GM21576 (cell line): ENCODE results near the gene SUV39H2.
"Not testable (repeated sequence)": the region's sequence is repeated elsewhere in the genome, so short reads cannot be mapped to it uniquely, and the experiment has no call there.

Source experiments
- ATAC-seq: cut with Tn5 transposase; IDR thresholded peaks from one replicate; pipeline ENCODE4 v1.9.1; 2021; ENCODE audit warnings: mild to moderate bottlenecking, moderate library complexity; ENCODE audit not compliant: unreplicated experiment

The SUV39H2 gene

GRCh38 chr10:14878266-14879123, at the start of gene SUV39H2:
Gene SUV39H2 (plus strand): TSS chr10:14878866. CDS start chr10:14878889, 23 bp downstream.
- peak; percentile 86 for ATAC-seq

- ATAC-seq, result no peak
These were observed 45.6 kb upstream of the SUV39H2 start for GRCh38 chr10:14833106-14833505.

- no peak for ATAC-seq
These were observed 42.5 kb upstream of the SUV39H2 start for GRCh38 chr10:14836208-14836607.

DNA sequence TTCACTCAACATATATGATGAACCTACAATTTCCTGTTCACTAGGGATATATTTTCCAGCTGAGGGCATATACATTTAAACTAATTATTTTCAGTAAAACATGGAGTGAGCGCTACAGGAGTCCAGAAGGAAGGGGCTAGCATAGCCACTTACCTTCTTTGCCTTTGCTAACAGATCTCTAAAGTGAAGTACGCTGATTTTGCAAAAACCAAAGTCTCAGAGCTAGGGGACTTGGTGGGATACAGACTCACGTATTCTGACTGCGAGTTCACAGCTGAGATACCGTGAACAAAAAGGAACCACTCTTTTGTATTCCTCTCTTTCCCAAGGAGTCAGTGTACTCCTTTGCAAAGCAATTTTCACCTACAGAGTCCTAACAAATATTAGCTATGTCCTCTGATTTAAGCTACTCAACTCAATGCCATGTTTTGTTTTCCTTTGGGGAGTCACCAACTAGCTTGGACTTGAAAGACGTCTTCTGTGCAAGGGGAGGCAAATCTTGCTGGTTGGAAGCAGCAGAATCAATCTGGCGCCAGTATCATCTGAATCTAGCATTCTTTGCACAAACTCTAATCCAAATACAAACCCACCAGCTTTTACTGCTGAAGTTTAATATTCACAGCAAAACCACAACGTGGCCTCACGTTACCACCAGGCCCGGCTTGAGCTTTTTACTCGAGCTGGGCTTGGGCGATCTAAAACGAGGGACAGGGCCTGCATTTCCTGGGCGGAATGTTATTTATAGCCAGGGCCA, 41.5 kb upstream of the SUV39H2 start:
- ATAC-seq, result no peak

DNA sequence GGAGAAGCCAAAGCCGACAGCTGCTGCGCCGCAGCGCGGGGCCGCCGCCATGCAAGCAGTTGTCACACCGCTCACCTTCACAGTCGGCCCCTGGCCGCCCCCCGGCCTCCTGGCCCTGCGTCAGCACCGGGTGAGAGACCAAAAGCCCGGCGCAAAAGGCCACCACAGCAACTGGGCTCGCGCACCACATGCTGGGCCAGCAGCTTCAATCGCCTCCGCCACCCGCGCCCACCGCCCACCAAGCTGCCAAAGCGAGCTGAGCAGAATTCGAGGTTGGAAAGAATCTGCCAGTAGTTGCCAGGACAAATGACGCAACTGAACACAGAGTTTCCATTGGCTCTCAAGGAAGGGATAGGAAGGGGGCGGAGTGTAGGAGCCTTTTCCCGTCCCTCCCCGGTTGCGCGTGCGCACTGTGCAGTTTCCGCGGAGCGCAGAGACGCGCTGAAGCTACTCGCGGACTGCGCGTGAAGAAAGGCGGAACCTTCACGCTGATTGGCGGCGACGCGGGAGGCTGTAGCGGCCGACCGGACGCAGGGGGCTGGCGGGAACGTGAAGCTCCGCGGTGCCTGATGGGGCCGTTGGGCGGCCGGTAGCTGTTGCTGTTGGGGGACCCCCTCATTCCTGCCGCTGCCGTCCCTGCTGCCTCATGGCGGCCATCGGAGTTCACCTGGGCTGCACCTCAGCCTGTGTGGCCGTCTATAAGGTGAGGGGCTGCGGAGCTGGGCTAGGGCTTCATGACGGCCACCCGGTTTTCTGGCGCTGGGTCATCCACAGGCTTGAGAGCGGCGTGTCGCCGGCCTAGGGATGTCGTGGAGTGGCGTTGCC, 40.7 kb upstream of the SUV39H2 start, which contains the start of the genes CDNF, HSPA14 and MSANTD7:
Gene CDNF, minus strand, starts transcription at position 281 of the 825 bp plus-strand sequence. Its CDS starts 91 bp downstream, at position 190.
Gene HSPA14, plus strand, starts transcription at position 550 of the 825 bp plus-strand sequence. Its CDS starts 97 bp downstream, at position 647.
Gene MSANTD7, plus strand, starts transcription at position 550 of the 825 bp plus-strand sequence. CDS start 3,979 bp downstream, outside the sequence.
- peak; percentile 92 for ATAC-seq

- ATAC-seq, result peak; percentile 4
These were observed 39.9 kb upstream of the SUV39H2 start for GRCh38 chr10:14838582-14839304.

DNA sequence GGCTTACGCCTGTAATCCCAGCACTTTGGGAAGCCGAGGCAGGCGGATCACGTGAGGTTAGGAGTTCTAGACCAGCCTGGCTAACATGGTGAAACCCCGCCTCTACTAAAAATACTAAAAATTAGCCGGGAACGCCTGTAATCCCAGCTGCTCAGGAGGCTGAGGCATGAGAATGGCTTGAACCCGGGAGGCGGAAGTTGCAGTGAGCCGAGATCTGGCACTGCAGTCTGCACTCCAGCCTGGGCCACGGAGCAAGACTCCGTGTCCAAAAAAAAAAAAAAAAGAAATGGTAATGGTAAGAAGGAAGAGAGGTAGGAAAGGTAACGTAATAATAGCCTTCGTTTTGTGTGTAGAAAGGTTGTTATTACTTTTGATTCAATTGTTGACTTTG, 39.4 kb upstream of the SUV39H2 start:
- ATAC-seq, result no peak

DNA sequence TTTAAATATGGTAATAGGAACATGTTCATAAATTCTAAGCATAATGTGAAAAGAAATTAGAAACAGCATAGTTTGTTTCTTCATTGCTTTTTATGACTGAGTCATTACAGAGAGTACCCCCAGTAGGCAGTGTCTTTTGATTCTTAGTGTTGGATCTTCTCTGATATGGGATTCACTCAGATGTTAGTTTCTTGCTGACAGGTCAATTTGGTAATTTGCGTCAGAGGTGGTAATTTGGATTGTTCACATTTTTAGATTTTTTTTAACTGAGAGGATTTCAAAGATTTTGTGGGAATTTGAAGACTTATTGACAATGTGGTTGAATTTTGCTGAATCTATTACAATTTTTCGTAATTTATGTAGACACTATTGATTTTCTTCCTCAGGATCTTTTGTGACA, 38.5 kb upstream of the SUV39H2 start:
- no peak for ATAC-seq

DNA sequence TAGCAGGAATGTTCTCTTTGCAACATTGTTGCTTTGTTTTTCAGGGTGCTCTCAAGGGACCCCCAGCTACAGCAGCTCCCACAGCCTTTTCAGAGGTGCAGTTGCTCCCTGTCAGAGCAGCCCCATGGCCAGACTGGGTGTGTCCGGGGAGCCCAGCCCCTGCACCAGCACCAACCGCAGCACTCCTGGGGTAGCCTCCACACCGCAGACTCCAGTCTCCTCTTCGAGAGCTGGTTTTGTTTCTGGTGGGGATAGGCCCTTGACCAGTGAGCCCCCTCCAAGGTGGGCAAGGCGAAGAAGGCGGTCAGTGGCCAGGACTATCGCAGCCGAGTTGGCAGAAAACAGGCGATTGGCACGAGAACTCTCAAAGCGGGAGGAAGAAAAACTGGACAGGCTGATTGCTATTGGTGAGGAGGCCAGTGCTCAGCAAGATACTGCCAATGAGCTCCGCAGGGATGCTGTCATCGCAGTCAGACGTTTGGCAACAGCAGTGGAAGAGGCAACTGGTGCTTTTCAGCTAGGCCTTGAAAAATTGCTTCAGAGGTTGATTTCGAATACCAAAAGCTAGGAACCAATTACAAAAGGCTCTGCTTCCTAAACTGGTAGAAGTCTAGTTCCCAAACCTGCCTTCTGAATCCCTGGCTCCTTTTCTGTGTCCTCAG, 35.2 kb upstream of the SUV39H2 start:
- ATAC-seq, result no peak

GRCh38 chr10:14844948-14845347, 33.7 kb upstream of the SUV39H2 start:
- ATAC-seq, result no peak

DNA sequence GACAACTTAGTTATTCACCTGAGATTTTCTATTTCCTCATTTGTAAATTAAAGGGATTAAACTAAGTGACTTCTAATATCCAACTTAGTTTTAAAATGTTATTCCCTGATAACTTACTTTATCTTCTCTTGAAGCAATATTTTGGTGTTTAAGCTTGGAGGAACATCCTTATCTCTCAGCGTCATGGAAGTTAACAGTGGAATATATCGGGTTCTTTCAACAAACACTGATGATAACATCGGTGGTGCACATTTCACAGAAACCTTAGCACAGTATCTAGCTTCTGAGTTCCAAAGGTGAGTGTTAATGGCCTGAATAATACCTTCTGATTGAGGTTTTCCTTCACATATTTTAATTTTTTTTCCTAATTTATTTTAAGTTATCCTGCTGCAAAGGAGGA, 26.4 kb upstream of the SUV39H2 start:
- no peak for ATAC-seq

- no peak for ATAC-seq
These were observed 23.2 kb upstream of the SUV39H2 start for GRCh38 chr10:14855453-14855852.

DNA sequence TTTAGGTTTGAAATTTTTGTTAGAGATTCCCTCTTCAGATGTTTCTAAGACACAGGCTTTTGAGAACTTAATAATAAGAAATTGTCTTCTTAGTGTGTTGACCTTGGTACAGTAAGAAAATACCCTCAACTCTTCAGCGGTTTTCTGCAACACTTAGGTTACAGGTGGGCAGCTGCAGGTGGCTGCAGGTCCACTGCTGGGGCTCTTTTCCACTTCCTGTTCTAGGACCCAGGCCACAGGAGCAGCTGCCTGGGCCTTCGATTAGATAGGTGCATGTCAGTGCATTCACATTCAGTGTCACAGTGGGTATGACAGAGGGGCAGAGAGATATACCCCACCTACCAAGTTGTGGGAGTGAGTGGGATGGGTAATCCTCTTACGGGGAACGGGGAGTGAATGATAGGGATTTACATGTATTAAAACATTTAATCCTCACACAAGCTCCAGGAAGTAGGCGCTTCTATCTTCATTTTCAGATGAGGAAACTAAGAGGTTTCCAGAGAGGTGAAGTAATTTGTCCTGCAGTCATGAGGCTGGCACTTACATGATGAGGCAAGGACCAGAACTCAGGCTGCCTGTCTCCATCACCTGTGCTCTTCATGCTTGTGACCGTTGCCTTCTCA, 20.2 kb upstream of the SUV39H2 start:
- no peak for ATAC-seq

DNA sequence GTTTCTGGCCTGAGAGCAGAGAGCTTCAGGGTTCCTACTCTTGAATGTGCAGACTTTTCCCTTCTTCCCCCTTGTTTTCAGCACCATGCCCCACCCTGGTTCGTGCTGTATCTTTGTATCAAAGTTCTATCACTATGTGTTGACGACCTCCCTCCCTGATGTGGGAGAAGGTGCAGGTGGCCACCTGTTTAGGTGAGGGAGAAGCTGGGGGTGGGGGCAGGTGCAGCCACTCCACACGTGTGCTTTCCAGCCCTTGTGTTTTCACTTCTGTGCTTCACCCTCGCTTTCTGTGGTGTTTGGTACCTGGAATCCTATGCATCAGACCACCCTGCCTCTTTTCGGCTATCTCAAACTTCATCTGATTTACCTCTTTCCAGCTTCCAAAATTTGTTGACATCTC, 19.6 kb upstream of the SUV39H2 start:
- no peak for ATAC-seq

GRCh38 chr10:14859775-14860174, 18.9 kb upstream of the SUV39H2 start:
- ATAC-seq, result no peak

GRCh38 chr10:14860791-14861190, 17.9 kb upstream of the SUV39H2 start:
- no peak for ATAC-seq

DNA sequence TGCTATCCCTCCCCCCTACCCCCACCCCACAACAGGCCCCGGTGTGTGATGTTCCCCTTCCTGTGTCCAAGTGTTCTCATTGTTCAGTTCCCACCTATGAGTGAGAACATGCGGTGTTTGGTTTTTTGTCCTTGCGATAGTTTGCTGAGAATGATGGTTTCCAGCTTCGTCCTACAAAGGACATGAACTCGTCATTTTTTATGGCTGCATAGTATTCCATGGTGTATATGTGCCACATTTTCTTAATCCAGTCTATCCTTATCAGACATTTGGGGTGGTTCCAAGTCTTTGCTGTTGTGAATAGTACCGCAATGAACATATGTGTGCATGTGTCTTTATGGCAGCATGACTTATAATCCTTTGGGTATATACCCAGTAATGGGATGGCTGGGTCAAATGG, 14.2 kb upstream of the SUV39H2 start:
- ATAC-seq, result not testable (repeated sequence)

GRCh38 chr10:14864871-14865270, 13.8 kb upstream of the SUV39H2 start:
- ATAC-seq, result not testable (repeated sequence)

DNA sequence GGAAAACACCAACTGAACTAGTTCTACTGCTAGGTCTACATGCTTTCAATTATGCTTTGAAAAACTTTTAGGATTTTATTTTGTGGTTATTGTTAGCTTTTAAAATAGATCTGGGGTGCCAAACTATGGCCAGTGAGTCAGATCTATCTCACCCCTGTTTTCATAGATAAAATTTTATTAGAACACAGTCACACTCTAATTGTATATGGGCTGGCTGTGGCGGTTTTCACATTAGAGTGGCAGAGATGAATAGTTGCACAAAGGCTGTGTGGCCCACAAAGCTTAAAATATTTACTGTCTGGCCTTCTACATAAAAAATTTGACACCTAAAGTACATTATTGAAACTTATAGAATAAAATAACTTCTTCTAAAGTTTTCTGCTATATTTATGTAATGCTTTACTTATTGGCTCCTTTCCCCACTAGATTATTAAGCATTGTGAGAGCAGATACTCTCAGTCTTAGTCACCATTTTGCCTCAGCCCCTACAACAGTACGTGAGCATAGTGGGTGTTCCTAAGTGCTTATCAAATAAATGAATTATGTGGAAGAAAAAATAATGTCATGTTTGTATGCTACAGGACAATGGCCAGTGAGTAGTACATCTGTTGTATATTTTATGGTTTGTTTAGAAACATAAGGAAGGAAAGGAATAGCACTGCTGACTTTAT, 5.4 kb upstream of the SUV39H2 start:
- ATAC-seq, result no peak
